Panc1 (cell line): Measurements from ENCODE around the gene TMSB10. TPM values are rescaled to one million over a fixed set of nuclear protein-coding genes. Genes with fewer than 3 reads are reported as not detected.

Source experiments
- total RNA-seq: library from RNA; stranded (reverse); gene quantifications from one replicate; pipeline ENCODE4 v1.2.1, GENCODE V29; 2021; ENCODE audit not compliant: unreplicated experiment

TMSB10 gene
- total RNA-seq, 1 experiment from 2014 or later: 1,916 TPM

Other genes starting within 250 kb of the TMSB10 start
- 1.7 TPM for gene TRABD2A, start 24.6 kb upstream of the TMSB10 start, total RNA-seq
- 163 TPM for gene KCMF1, start 65.5 kb downstream of the TMSB10 start, total RNA-seq
- gene TCF7L1, start 227.7 kb downstream of the TMSB10 start, total RNA-seq: 30.4 TPM